Endodermal cell (in vitro differentiated cells): ENCODE measurements around the gene SOX1. TPM values are rescaled to one million over a fixed set of nuclear protein-coding genes. Genes with fewer than 3 reads are reported as not detected.

ENCODE experiments used
- DNase-seq: peaks from one replicate; pipeline ENCODE4 v3.0.0-alpha.2; 2017
- H3K27ac ChIP-seq: 2 replicates; pipeline ENCODE4 v1.5.1; 2013; ENCODE audit warnings: mild to moderate bottlenecking, low read depth, low read length, moderate library complexity
- H3K27me3 ChIP-seq: 2 replicates; pipeline ENCODE4 v1.6.1; 2013; ENCODE audit warnings: mild to moderate bottlenecking, low read length, moderate library complexity; ENCODE audit not compliant: insufficient read depth, control insufficient read depth, poor library complexity, severe bottlenecking
- H3K36me3 ChIP-seq: 2 replicates; pipeline ENCODE4 v1.7.0; 2013; ENCODE audit warnings: mild to moderate bottlenecking, low read length, moderate library complexity; ENCODE audit not compliant: control insufficient read depth, insufficient read depth
- H3K4me1 ChIP-seq: one replicate; pipeline ENCODE4 v1.7.0; 2013; ENCODE audit warnings: low read length; ENCODE audit not compliant: control insufficient read depth, insufficient read depth
- H3K4me3 ChIP-seq: 2 replicates; pipeline ENCODE4 v1.5.1; 2013; ENCODE audit warnings: mild to moderate bottlenecking, low read length, moderate library complexity
- H3K9ac ChIP-seq: 2 replicates; pipeline ENCODE4 v1.6.1; 2013; ENCODE audit warnings: mild to moderate bottlenecking, low read length, moderate library complexity; ENCODE audit not compliant: poor library complexity, severe bottlenecking; ENCODE audit errors: extremely low read depth
- H3K9me3 ChIP-seq: 2 replicates; pipeline ENCODE4 v1.6.1; 2013; ENCODE audit warnings: mild to moderate bottlenecking, low read length, moderate library complexity; ENCODE audit not compliant: control insufficient read depth
- H3K27ac Mint-ChIP-seq: 2 replicates; pipeline ENCODE4 v1.8.0; 2020; ENCODE audit warnings: mixed read lengths
- H3K27me3 Mint-ChIP-seq: 2 replicates; pipeline ENCODE4 v1.8.0; 2021; ENCODE audit warnings: mild to moderate bottlenecking, mixed read lengths; ENCODE audit not compliant: insufficient read depth
- H3K36me3 Mint-ChIP-seq: 2 replicates; pipeline ENCODE4 v1.8.0; 2020; ENCODE audit warnings: low read depth, mixed read lengths
- H3K4me1 Mint-ChIP-seq: 2 replicates; pipeline ENCODE4 v1.8.0; 2020; ENCODE audit warnings: mixed read lengths
- H3K4me3 Mint-ChIP-seq: 2 replicates; pipeline ENCODE4 v1.8.0; 2020; ENCODE audit warnings: mild to moderate bottlenecking, moderate library complexity, mixed read lengths
- H3K9me3 Mint-ChIP-seq: 2 replicates; pipeline ENCODE4 v1.8.0; 2020; ENCODE audit warnings: mild to moderate bottlenecking, mixed read lengths
- CTCF ChIP-seq: fragments of 200-600 bp; sonication (generic); conservative IDR thresholded peaks from 2 replicates; pipeline ENCODE4 v1.5.0; 2021; ENCODE audit warnings: antibody characterized with exemption, mild to moderate bottlenecking
- WGBS, 2 experiments: methylation state at CpG; one replicate each; pipeline versions ENCODE4 v1.1.5 to v1.1.7; 2013; ENCODE audit warnings: missing lambda C conversion rate in 2 of 2, mixed read lengths in 1 of 2; ENCODE audit not compliant: insufficient coverage in 1 of 2, insufficient read length in 1 of 2; 5-methylcytosine and 5-hydroxymethylcytosine counted together
- total RNA-seq, 2 donors: library from RNA; stranded (reverse); fragmentation: NEBNext Ultra II Directional in 1 of 2; extraction: Animal tissue kit (Norgen Biotek cat#: 25700) in 1 of 2; gene quantifications; 2 replicates in 1 of 2; 3 replicates in 1 of 2; pipeline ENCODE4 v1.2.1, GENCODE V29; 2021

Gene SOX1
- total RNA-seq, 2 donors from 2014 or later, result not detected

GRCh38 chr13:112103260-112103838, 36.4 kb downstream of the SOX1 start:
- peaks cover 99% of the 10 kb centered on the region for H3K27me3 ChIP-seq
- H3K27ac Mint-ChIP-seq, result no peak overlapping the region
- H3K4me1 Mint-ChIP-seq, result peaks cover 11% of the 10 kb centered on the region

GRCh38 chr13:112103961-112104880, 37.3 kb downstream of the SOX1 start:
- H3K9me3 Mint-ChIP-seq, result no peaks in the 10 kb centered on the region
- H3K36me3 Mint-ChIP-seq, result no peaks in the 10 kb centered on the region
- peak; percentile 92 for DNase-seq
- Histone ChIP-seq H3K27me3 (peaks cover 100% of the 10 kb centered on the region), H3K4me3 (peak overlapping the region; percentile 59), H3K9me3 (no peaks in the 10 kb centered on the region), H3K9ac (no peak overlapping the region), H3K36me3 (no peaks in the 10 kb centered on the region), H3K27ac (peak overlapping the region; percentile 97), H3K4me1 (peaks cover 12% of the 10 kb centered on the region)
- WGBS, 2 experiments, result 1% methylated on average over 32 to 76 of the region's 76 CpGs
- H3K27me3 Mint-ChIP-seq, result peaks cover 97% of the 10 kb centered on the region
- peak overlapping the region; percentile 43 for H3K4me3 Mint-ChIP-seq
- peaks cover 11% of the 10 kb centered on the region for H3K4me1 Mint-ChIP-seq
- H3K27ac Mint-ChIP-seq, result no peak overlapping the region
- TF ChIP-seq CTCF, result no peak

More at GRCh38 chr13:112103260-112103838, 36.4 kb downstream of the SOX1 start:
- no peak overlapping the region for H3K4me3 ChIP-seq
- peak; percentile 56 for DNase-seq
- H3K36me3 ChIP-seq, result no peaks in the 10 kb centered on the region
- Mint-ChIP-seq H3K4me3 (peak overlapping the region; percentile 22), H3K9me3 (no peaks in the 10 kb centered on the region), H3K36me3 (no peaks in the 10 kb centered on the region), H3K27me3 (peaks cover 95% of the 10 kb centered on the region)
- H3K9ac ChIP-seq, result no peak overlapping the region
- peak overlapping the region; percentile 97 for H3K27ac ChIP-seq
- peaks cover 12% of the 10 kb centered on the region for H3K4me1 ChIP-seq
- WGBS, 2 experiments, result 34% methylated on average over 18 of the region's 19 CpGs; no CpG with 5 or more reads in 1 of the 2 experiments
- TF ChIP-seq CTCF, result no peak
- no peaks in the 10 kb centered on the region for H3K9me3 ChIP-seq

GRCh38 chr13:112104881-112105234, 37.9 kb downstream of the SOX1 start:
- no peak for TF ChIP-seq CTCF
- Mint-ChIP-seq H3K4me3 (peak overlapping the region; percentile 43), H3K9me3 (no peaks in the 10 kb centered on the region), H3K27me3 (peaks cover 97% of the 10 kb centered on the region), H3K27ac (no peak overlapping the region), H3K36me3 (no peaks in the 10 kb centered on the region), H3K4me1 (peaks cover 11% of the 10 kb centered on the region)
- H3K9ac ChIP-seq, result no peak overlapping the region
- peak overlapping the region; percentile 97 for H3K27ac ChIP-seq
- peaks cover 12% of the 10 kb centered on the region for H3K4me1 ChIP-seq
- H3K4me3 ChIP-seq, result no peak overlapping the region
- 0 to 1% methylated on average over 3 to 44 of the region's 44 CpGs for WGBS, 2 experiments
- no peaks in the 10 kb centered on the region for H3K36me3 ChIP-seq
- DNase-seq, result no peak
- H3K27me3 ChIP-seq, result peaks cover 100% of the 10 kb centered on the region
- H3K9me3 ChIP-seq, result no peaks in the 10 kb centered on the region
